ENCODE measurements around the gene TRIM17.

DNA sequence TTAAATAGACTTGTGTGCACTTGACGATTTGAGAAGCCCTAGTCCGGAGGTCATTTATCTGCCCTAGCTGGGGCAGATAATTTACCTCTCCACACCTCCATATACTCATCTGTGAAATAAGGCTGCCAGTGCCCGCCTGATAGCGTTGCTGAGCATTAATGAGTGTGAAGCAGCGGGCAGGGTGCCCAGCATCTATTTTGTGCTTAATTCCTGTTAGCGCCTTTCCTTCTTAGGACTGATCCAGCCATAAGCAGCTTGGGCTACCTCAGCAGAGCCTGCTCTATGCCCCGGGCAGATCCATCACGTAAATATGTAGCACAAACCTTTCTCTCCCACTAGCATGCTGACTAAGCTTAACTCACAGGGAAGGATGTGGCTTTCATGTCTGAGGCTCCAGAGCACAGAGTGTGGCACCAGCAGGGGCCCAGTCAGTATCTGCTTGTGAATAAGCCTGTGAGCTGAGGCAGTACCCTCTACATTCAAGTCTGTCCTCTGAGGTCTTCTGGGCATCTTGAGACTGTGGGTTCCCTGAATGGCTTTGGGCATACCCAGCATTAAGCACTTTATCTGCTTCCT is 49.0 kb upstream of the TRIM17 start:
- TF ChIP-seq CTCF (IDR thresholded peaks at IDR 0.05) (no peak), EZH2 (IDR thresholded peaks at IDR 0.05) (no peak)
